Choroid plexus epithelial cell (primary cell): ENCODE results near the gene CD52.

ENCODE experiments used
- DNase-seq: peaks from one replicate; pipeline ENCODE4 v3.0.0-alpha.2; 2010; ENCODE audit warnings: low read depth
- H3K4me3 ChIP-seq: 2 replicates; pipeline ENCODE4 v1.5.1; 2011; ENCODE audit warnings: low read depth, mild to moderate bottlenecking, control low read depth, low read length, moderate library complexity
- CTCF ChIP-seq: conservative IDR thresholded peaks from 2 replicates; pipeline ENCODE4 v1.5.1; 2011; ENCODE audit warnings: low read depth, mild to moderate bottlenecking, control low read depth, inconsistent platforms, low read length, moderate library complexity

Gene CD52

GRCh38 chr1:26349877-26350244 lies 32.1 kb downstream of the CD52 start:
- DNase-seq = no peak
- H3K4me3 ChIP-seq = no peak overlapping the region
- TF ChIP-seq CTCF = no peak

GRCh38 chr1:26350343-26350700 lies 32.6 kb downstream of the CD52 start:
- DNase-seq = no peak
- H3K4me3 ChIP-seq = no peak overlapping the region
- no peak for TF ChIP-seq CTCF

GRCh38 chr1:26350701-26351589 lies 33.2 kb downstream of the CD52 start:
- H3K4me3 ChIP-seq = no peak overlapping the region
- peak; percentile 36 for DNase-seq
- no peak for TF ChIP-seq CTCF

- no peak overlapping the region for H3K4me3 ChIP-seq
- peak; percentile 39 for DNase-seq
These were observed 34.0 kb downstream of the CD52 start for GRCh38 chr1:26351590-26352337.

GRCh38 chr1:26352338-26352679 lies 34.6 kb downstream of the CD52 start:
- no peak overlapping the region for H3K4me3 ChIP-seq
- no peak for TF ChIP-seq CTCF

More at GRCh38 chr1:26351590-26352337, 34.0 kb downstream of the CD52 start:
- no peak for TF ChIP-seq CTCF

GRCh38 chr1:26353210-26353859 lies 35.6 kb downstream of the CD52 start:
- no peak for TF ChIP-seq CTCF
- H3K4me3 ChIP-seq = no peak overlapping the region
- no peak for DNase-seq

More at GRCh38 chr1:26352338-26352679, 34.6 kb downstream of the CD52 start:
- no peak for DNase-seq
